Activated CD4-positive, alpha-beta T cell treated with anti-CD3 and anti-CD28 coated beads, Interleukin-2, amount 50 U/mL, for 16 hours (primary cell): ENCODE results near the gene ZNG1F.
"Not testable (repeated sequence)": the region's sequence is repeated elsewhere in the genome, so short reads cannot be mapped to it uniquely, and the experiment has no call there.

Source experiments
- DNase-seq: peaks from one replicate; pipeline ENCODE4 v3.0.0-alpha.2; 2020

ZNG1F gene

DNA sequence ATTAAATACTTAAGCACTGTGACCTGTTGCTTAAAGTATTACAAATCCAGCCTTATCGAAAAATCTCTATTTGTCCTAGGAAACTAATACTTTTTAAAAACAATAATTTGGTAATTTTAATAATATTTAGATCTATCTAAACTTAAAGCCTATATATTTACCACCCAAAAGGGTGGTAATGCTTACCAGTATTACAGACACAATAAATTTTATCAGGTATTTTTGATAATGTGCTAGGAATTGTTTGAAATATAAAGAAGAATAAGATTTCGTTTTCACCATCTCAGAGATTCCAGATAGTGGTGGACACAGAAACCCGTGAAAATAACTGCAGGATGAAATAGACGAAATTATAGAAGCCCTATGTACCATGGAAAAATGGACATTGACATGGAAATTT lies 68.4 kb downstream of the ZNG1F start:
- DNase-seq: not testable (repeated sequence)

DNA sequence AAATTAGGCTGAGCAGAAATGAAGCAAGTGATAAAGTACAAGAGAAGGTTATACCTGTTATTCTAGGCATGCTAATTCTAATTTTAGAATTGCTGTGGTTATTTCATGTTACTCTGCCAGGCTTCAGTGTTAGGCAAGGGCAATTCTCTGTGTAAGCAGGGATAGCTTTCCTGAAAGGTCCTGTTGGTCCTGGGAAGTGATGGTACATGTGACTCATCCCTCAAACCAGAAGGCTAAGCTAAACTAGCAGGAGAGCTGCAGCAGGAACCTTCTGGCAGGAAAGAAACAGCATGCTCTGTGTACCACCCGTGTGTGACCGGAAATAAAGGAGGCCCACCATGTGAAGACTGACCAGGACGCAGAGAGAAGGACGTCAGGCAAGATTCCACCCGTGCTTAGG lies 69.4 kb downstream of the ZNG1F start:
- DNase-seq: not testable (repeated sequence)

DNA sequence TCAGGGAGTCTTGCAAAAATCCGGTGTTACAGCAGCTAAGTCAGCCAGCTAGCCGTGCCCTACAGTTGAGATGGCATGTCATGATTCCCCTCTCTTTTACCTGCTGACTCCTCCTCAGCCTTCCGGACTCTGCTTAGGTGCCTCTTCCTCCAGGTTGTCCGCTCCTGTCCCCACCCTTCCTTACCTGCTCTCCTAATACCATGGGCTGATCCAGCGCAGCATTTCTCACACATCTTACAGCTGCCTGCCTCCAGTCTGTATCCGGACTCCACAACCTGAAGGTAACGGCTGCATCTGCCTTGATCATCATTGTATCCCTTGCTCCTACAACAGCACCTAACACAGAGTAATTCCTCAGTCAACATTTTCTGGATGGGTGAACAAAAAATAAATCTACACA lies 69.8 kb downstream of the ZNG1F start:
- DNase-seq: not testable (repeated sequence)

DNA sequence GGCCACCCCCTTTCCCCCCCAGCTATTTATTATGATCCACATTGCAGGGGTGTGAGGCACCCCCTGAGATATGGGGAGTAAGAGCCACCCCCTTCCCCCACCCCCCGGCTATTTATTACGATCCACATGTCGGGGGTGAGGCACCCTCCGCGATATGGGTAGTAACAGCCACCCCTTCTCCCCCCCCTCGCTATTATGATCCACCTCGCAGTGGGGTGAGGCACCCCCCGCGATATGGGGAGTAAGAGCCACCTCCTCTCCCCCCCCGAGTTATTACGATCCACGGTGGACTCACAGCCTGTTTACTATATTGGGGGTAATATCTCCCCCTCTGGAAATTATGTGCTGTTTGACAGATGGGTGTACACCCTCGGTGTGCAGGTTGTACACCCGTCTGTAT lies 75.8 kb downstream of the ZNG1F start:
- not testable (repeated sequence) for DNase-seq

DNA sequence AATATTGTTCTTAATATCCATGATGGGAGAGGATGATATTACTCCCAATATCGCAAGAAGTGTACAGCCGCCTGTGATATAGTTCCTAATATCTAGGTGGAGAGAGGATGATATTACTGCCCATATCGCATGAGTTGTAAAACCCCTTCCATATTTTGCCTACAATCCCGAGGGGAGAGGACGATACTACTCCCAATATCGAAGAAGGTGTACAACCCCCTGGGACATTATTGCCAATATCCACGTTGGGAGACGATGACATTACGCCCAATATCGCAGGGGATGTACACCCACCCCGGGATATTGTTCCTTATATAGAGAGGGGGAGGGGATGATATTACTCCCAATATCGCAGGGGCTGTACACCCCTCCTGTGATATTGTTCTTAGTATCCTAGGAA lies 77.7 kb downstream of the ZNG1F start:
- not testable (repeated sequence) for DNase-seq

DNA sequence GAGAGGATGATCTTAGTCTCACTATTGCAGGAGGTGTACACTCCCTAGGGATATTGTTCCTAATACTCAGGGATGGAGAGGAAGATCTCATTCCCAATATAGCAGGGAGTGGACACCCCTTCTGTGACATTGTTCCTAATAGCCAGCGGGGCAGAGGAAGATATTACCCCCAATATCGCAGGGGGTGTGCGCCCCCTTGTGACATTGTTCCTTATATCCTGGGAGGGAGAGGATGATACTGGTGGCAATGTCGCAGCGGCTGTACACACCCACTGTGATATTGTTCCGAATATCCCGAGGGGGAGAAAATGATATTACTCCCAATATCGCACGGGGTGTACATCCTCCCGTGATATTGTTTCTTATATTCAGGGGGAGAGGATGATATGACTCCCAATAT lies 78.2 kb downstream of the ZNG1F start:
- peak; percentile 14 for DNase-seq

DNA sequence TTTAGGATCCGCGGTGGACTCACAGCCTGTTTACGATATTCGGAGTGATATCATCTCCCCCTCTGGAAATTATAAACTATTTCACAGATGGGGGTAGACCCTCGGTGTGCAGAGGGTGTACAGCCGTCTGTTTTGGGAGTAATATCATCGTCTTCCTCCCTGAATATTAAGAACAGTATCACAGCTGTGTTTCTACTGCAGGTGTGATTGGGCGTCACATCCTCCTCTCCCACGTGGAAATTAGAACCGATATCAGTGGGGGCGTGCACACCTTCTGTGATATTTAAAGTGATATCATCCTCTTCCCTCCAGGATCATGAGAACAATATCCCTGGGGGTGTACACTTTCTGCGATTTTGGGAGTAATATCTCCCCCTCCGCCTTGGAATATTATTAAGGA lies 79.9 kb downstream of the ZNG1F start:
- peak; percentile 29 for DNase-seq

DNA sequence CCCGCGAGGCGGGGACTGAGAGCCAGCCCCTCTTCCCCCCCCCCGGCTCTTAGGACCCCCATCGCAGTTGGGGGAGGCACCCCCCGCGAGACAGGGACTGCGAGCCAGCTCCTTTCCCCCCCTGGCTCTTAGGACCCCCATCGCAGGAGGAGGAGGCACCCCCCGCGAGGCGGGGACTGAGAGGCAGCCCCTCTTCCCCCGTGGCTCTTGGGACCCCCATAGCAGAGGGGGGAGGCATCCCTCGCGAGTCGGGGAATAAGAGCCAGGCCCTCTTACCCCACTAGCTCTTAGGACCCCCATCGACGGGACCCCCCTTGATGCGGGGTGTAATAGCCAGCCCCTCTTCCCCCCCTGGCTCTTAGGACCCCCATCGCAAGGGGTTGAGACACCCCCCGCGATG lies 80.3 kb downstream of the ZNG1F start:
- DNase-seq: not testable (repeated sequence)

DNA sequence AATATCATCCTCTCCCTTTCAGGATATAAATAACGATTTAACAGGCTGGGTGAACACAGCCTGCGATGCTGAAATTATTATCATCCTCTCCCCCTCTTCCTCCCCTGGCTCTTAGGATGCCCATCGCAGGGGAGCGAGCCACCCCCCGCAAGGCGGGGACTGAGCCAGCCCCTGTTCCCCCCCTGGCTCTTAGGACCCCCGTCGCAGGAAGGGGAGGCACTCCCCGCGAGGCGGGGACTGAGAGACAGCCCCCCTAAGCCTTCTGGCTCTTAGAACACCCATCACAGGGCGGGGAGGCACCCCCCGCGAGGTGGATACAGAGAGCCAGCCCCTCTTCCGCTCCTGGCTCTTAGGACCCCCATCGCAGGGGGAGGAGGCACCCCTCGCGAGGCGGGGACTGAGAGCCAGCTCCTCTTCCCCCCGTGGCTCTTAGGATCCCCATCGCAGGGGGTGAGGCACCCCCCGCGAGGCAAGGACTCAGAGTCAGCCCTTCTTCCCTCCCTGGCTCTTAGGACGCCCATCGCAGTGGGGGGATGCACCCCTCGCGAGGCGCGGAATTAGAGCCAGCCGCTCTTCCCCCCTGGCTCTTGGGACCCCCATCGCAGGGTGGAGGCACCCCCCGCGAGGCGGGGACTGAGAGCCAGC lies 82.5 kb downstream of the ZNG1F start:
- not testable (repeated sequence) for DNase-seq

DNA sequence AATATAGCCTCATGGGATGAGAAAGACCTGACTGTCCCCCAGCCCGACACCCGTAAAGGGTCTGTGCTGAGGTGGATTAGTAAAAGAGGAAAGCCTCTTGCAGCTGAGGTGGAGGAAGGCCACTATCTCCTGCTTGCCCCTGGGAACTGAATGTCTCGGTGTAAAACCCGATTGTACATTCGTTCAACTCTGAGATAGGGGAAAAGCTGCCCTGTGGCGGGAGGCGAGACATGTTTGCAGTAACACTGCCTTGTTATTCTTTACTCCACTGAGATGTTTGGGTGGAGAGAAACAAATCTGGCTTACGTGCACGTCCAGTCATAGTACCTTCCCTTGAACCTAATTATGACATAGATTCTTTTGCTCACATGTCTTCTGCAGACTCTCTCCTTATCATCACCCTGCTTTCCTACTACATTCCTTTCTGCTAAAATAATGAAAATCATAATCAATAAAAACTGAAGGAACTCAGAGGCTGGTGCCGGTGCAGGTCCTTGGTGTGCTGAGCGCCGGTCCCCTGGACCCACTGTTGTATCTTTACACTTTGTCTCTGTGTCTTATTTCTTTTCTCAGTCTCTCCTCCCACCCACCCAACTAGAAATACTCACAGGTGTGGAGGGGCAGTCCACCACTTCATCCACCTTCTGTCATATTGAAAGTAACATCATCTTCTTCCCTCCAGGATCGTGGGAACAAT lies 83.4 kb downstream of the ZNG1F start:
- not testable (repeated sequence) for DNase-seq

DNA sequence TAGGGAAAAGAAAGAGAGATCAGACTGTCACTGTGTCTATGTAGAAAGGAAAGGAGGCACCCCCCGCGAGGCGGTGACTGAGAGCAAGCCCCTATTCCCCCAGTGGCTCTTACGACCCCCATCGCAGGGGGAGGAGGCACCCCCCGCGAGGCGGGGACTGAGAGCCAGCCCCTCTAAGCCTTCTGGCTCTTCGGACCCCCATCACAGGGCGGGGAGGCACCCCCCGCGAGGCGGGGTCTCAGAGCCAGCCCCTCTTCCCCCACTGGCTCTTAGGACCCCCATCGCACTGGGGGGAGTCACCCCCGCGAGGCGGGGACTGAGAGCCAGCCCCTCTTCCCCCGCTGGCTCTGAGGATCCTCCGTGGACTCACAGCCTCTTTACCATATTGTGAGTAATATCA lies 84.6 kb downstream of the ZNG1F start:
- DNase-seq: not testable (repeated sequence)

DNA sequence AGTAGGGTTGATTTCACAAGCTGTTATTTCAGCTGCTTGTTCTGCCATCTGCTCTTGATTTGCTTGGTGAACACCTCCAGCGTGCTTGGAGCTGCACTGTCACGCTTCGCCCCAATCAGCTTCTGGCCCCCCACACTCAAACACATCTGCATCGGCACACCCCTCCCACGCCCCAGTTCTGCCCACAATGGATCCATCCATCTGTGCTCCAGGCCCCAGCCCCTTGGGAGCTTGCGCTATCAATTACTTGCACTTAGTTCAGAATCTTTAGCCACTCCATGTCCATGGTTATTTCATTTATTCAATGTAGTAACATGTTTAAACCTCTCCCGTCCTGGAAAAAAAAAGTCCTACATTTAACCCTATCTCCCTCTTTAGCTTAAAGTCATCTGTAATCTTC lies 88.6 kb downstream of the ZNG1F start:
- DNase-seq: not testable (repeated sequence)

DNA sequence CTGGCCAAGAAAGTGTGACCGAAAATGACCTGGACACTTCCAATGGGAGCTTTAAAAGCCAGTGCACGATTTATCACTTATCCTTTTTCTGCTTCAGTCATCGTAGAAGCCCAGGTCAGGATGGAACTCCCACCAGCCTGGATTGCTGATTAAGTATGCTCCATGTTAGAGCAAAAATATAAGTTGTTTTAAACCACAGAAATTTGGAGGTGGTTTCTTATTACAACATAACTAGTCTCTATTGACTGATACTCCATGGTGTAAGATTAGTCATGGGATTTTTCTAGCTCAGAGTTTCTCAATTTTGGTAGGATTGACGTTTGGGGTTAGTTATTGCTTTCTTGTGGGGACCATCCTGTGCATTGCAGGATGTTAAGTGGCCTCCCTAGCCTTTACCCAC lies 90.4 kb downstream of the ZNG1F start:
- DNase-seq: peak; percentile 35

DNA sequence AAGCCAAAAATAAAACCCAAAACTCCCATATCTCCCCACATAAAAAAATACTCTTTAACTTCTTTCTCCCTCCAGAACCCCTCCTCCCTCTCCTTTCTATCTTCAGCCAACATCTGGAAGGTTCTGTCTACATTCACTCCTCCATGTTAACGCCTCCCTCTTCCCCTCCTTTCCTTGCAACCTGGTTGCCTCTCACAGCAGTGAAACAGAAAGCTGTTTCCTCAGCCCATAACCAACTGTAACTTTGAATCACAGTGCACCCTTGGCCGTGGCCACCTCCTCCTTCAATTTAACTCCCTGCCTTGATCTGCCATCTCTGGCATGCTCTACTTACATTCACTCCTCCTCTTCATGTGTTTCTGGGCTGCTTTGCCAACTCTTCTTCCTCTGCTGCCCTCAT lies 94.1 kb downstream of the ZNG1F start:
- not testable (repeated sequence) for DNase-seq

DNA sequence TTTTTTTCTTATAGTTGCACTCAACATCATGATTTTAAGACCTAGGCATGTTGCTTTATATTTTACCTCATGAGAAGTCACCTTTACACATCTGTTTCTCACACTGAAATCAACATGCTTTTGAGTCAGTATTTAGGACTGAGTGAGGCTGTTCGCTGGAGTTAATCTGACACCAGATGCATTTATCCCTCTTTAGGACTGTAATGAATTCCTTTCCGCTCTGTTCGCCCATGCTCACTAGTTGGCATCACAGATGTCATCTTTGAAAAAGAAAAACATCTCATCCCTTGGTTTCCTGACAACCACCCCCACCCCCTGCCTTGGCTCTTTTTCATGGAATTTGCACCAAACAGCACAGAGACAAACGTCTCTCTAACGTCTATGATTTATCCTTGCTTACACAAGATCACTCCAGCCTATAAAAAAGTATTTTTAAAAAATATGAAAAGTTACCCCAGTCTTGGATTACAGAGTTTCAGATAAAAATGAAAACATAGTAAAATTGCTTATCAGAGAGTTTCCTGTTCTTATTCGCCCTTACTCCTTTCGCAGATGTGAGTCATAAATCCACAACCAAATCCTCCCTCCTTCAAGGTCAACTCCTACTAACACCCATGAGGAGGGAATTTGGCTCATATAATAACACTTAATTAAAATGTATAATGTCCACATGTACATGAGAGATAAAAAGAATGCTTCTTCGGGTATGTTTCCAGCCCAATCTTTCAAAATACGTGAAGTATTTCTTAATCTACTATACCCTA lies 94.9 kb downstream of the ZNG1F start:
- DNase-seq: not testable (repeated sequence)

DNA sequence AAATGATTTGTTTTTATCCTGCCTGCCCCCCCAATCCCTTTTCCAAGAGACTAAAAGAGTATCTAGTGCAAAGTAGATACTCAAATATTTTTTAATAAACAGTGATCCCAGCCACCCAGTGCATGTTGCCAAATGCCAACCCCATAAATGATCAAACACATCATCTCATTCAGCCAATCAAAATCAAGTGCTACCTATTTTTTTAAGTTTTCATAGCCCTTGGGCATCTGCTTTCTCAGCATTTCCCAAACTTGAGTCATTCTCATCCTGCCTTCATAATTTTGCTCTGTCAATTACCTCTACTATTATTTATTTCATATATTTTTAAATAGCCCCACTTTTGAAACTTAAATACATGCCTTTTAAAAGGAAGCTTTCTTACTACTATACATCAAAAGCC lies 98.2 kb downstream of the ZNG1F start:
- DNase-seq: not testable (repeated sequence)

DNA sequence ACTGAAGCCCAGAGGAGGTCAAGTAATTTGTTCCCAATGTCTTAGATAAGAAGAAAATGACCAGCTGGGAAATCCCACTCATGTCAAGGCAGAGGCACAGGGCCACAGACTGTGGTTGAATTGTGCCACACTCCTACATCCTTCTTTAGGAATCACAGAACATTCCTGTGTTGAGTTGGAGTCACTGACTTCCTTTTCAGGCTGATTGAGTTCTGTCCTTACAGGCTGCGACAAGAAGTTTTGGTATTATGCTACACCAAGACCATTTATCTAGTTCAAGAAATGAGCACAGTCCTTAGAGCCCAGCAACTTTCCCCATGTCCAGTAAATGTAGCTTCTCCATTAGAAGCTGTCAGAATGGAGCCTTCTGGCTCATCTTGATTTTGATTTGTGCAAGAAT lies 98.7 kb downstream of the ZNG1F start:
- not testable (repeated sequence) for DNase-seq

DNA sequence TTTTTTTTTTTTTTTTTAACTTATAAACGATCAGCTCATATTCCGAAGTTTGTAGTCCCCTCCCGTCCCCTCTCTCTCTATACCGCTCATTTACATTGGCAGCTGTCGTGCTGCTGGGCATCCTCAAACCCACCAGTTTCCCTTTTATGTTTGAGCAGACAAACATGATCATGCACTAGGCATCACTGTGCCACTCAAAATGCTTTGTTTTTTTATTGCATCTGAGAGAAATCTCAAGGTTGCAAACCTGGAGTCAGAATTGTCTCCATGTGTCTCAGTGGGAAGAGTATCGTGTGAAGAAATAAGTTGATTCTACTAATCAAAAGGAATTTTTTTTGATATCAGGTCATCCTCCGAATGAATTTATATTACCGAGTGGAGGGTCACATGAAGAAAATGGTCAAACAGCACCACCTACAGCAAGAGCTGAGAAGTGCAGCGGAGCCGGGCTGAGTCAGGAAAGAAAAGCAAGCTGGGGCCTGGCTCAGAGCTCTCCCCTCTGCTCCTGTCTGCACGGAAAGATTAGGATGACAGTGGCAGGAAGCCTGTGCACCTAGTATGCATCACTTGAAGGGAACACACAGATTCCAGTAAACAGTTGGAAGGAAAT lies 100.6 kb downstream of the ZNG1F start:
- DNase-seq: not testable (repeated sequence)

DNA sequence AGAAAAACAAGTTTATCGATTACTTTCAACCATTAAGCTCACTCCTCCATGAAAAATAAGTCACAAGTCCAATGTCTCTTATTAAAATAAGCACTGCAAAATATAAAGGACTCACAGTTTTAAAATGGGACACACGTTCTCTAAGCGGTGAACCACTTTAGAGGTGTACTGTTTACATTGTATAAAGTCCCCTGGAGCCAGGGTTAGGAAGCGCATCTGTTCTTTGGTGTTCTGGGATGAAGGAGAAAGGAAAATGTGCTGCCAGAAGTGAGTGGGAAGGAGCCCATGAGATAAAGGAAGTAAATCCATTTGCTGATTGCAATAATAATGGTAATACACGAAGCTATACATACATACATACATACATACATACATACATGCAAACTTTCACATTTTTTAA lies 101.2 kb downstream of the ZNG1F start:
- not testable (repeated sequence) for DNase-seq

DNA sequence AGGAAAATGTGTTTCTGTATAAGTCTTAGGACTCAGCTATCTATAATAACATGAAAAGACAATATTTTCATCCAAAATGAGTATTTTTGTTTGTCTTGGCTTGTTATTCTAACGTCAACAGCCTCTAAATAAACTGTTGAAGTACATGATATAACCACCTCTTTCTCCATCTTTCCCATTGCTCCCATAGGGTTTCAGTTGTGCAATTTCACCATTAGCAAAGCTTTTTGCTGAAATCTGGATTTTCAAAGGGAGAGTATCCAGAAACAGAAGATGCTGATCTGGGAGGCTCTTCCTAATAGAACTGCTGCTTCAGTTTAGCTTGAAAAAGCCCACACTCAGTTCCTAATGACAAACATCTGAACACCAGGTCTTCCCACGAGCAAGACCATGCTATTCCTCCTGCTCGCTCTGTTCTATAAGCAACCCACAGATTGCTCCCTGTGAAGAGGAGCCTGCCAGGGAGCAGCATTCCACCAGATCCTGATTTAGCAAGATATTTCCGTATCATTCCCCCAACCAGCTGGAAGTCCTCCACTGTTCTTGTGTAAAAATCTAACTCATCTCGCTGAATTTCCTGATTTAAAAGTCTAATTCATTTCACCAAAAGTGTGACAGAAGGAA lies 101.8 kb downstream of the ZNG1F start:
- DNase-seq: not testable (repeated sequence)

DNA sequence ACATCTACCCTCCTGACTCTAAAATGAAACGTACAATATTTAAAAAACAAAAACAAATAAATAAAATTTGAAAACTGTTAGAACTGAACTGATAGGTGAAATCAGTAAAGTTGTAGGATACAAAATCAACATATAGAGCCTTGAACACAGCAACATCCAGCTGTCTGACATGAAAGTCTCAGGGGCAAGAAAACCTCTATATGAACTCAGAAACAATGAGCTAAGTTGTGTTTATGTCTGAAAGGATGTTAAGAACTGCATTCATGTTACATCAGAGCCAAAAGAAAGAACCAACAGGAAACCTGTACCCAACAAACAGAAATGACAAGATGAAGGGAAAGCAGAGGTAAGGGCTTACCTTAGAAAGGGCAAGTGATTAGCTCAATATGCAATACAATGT lies 102.4 kb downstream of the ZNG1F start:
- DNase-seq: not testable (repeated sequence)

DNA sequence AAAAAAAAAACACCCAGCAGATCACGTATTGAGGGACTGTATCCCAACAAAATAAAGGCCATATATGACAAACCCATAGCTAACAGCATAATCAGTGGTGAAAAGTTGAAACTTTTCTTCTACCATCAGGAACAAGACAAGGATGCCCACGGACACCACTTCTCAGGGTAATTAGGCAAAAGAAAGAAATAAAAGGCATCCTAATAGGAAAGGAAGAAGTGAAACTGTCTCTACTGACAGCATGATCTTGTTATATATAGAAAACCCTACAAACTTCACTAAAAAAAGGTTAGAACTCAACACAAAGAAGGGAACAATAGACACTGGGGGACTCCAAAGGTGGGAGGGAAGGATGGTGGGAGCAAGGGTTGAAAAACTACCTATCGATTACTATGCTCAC lies 102.9 kb downstream of the ZNG1F start:
- DNase-seq: not testable (repeated sequence)

DNA sequence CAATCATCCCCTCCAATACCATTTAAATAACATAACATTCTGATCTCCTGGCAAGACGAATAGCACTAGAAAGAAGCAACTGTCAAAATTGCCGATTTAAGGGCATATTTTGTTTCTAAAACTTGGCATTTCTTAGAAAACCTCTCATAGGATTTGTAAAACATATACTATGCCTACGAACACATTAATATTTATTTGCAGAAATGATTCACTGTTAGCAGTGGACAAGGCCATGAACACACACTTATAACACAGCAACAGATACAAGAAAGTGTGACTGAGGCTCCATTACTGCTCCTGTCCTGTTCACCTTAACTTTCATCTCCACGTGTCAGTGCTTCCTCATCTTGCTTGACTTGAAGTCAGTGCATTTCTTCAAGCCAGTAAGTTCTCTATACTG lies 106.8 kb downstream of the ZNG1F start:
- not testable (repeated sequence) for DNase-seq
